Inferior parietal cortex (tissue), 1 donor: ENCODE results near the gene RANGAP1.
"Not testable (repeated sequence)": the region's sequence is repeated elsewhere in the genome, so short reads cannot be mapped to it uniquely, and the experiment has no call there.

ENCODE experiments used
- DNase-seq: peaks from one replicate; pipeline ENCODE4 v3.0.0-alpha.2; 2016; ENCODE audit errors: extremely low spot score

RANGAP1 gene

GRCh38 chr22:41300661-41301060 lies 14.7 kb upstream of the RANGAP1 start:
- no peak for DNase-seq

GRCh38 chr22:41296826-41297667 lies 11.1 kb upstream of the RANGAP1 start:
- no peak for DNase-seq

- DNase-seq, result not testable (repeated sequence)
Measured at GRCh38 chr22:41294816-41295215, 8.8 kb upstream of the RANGAP1 start.

- no peak for DNase-seq
Measured at GRCh38 chr22:41290262-41291221, 4.6 kb upstream of the RANGAP1 start.

- DNase-seq, result no peak
Measured at GRCh38 chr22:41289671-41290070, 3.7 kb upstream of the RANGAP1 start.

- no peak for DNase-seq
Measured at GRCh38 chr22:41288245-41288946, 2.4 kb upstream of the RANGAP1 start.

GRCh38 chr22:41286639-41287091 lies 678 bp upstream of the RANGAP1 start:
- peak; percentile 66 for DNase-seq

GRCh38 chr22:41285441-41285819 lies 557 bp downstream of the RANGAP1 start:
- peak; percentile 64 for DNase-seq

- DNase-seq, result no peak
Measured at GRCh38 chr22:41284465-41284864, 1.5 kb downstream of the RANGAP1 start.

- no peak for DNase-seq
Measured at GRCh38 chr22:41280854-41281253, 5.1 kb downstream of the RANGAP1 start.

GRCh38 chr22:41280065-41280464 lies 5.9 kb downstream of the RANGAP1 start:
- no peak for DNase-seq

- peak; percentile 63 for DNase-seq
Measured at GRCh38 chr22:41274856-41275255, 11.1 kb downstream of the RANGAP1 start.

GRCh38 chr22:41273128-41273527 lies 12.9 kb downstream of the RANGAP1 start:
- no peak for DNase-seq

GRCh38 chr22:41271787-41272186 lies 14.2 kb downstream of the RANGAP1 start:
- no peak for DNase-seq

GRCh38 chr22:41267958-41268357 lies 18.0 kb downstream of the RANGAP1 start:
- no peak for DNase-seq

GRCh38 chr22:41264408-41264941 lies 21.5 kb downstream of the RANGAP1 start:
- peak; percentile 88 for DNase-seq

- DNase-seq, result no peak
Measured at GRCh38 chr22:41263704-41264103, 22.3 kb downstream of the RANGAP1 start.

- no peak for DNase-seq
Measured at GRCh38 chr22:41262250-41262765, 23.7 kb downstream of the RANGAP1 start.

- no peak for DNase-seq
Measured at GRCh38 chr22:41261541-41262249, 24.3 kb downstream of the RANGAP1 start.

- DNase-seq, result no peak
Measured at GRCh38 chr22:41260871-41261270, 25.1 kb downstream of the RANGAP1 start.

GRCh38 chr22:41259756-41260155 lies 26.2 kb downstream of the RANGAP1 start:
- not testable (repeated sequence) for DNase-seq
